ENCODE results near the gene POC1B.

POC1B gene

DNA sequence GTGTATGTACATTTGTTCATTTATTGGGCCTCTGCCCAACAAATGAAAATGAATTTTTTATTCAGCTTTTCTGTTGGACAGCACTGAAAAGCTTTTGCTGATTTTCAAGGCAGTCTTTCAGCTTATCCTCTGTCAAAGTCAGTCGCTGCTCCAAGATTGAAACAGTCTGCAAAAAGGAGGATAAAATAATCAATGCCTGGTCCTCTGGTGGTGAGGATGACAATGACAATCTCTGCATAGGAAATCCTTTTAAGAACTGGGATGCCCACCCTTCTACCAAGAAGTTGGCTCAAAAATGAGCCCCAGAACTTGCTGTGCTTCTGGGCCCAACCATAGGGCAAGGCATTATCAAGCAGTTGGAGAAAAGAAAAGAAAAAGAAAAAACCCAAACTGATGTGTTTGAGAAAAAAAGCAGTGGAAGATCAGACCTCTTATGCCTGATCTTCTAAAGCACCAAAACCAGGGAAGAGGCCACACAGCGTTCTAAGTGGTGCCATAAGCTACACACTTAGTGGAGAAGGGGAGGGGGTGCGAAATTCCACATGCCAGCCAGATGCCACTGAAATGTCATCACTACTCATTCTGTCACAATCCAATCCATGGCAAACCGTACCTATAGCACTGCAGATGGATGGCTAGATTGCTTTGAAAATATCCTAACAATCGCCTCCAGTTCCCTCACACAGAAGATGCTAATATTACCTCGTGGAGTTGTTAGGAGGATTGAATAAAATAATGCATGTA lies 104.6 kb downstream of the POC1B start:
- DNase-seq (ENCODE audit: insufficient read length, low spot score) (no peak), FAIRE-seq (no peak)
- TF ChIP-seq, protein P1, sequence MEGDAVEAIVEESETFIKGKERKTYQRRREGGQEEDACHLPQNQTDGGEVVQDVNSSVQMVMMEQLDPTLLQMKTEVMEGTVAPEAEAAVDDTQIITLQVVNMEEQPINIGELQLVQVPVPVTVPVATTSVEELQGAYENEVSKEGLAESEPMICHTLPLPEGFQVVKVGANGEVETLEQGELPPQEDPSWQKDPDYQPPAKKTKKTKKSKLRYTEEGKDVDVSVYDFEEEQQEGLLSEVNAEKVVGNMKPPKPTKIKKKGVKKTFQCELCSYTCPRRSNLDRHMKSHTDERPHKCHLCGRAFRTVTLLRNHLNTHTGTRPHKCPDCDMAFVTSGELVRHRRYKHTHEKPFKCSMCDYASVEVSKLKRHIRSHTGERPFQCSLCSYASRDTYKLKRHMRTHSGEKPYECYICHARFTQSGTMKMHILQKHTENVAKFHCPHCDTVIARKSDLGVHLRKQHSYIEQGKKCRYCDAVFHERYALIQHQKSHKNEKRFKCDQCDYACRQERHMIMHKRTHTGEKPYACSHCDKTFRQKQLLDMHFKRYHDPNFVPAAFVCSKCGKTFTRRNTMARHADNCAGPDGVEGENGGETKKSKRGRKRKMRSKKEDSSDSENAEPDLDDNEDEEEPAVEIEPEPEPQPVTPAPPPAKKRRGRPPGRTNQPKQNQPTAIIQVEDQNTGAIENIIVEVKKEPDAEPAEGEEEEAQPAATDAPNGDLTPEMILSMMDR (IDR thresholded peaks at IDR 0.05; ENCODE audit: insufficient read depth, missing control alignments): no peak

GRCh38 chr12:89418228-89418910 lies 107.5 kb downstream of the POC1B start:
- TF ChIP-seq, protein P1 (IDR thresholded peaks at IDR 0.05; ENCODE audit: insufficient read depth, missing control alignments): no peak
- no peak for DNase-seq (ENCODE audit: insufficient read length, low spot score)
- FAIRE-seq: no peak

- TF ChIP-seq, protein P1 (IDR thresholded peaks at IDR 0.05; ENCODE audit: insufficient read depth, missing control alignments): no peak
- FAIRE-seq (no peak), DNase-seq (ENCODE audit: insufficient read length, low spot score) (no peak)
Measured at GRCh38 chr12:89417246-89417977, 108.4 kb downstream of the POC1B start.

DNA sequence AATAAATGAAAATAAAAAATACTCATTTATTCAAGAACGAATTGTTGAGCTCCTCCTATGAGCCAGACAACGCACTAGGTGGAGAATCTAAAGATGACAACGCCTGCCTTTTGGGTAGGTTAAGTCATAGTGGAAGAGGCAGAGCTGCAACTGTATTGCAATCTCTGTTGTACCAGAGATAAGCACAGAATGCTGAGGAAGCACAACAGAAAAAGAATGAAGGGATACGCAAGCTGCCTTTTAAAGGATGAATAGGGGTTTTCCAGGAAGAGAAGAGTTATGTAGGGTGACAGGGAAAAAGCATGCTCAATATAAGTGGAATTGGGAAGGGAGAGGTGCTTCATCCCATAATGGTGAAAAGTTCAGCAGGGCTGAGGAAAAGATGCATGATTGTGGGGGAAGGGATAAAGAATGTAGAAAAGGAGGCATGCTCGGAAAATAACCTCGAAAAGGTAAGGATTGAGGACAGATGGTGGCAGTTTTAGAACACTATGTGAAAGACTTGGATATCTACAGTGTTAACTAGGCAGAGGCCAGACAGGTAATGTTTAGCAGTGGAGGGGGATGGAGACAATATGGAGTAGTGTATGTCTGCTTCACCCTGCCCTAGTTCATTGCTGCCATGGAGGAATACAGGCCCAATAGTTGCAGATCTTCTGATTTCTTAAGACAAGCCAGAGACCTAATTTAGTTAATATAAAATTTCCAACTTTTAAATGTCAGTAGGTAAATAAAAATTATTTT lies 109.6 kb downstream of the POC1B start:
- TF ChIP-seq, protein P1 (IDR thresholded peaks at IDR 0.05; ENCODE audit: insufficient read depth, missing control alignments): no peak

DNA sequence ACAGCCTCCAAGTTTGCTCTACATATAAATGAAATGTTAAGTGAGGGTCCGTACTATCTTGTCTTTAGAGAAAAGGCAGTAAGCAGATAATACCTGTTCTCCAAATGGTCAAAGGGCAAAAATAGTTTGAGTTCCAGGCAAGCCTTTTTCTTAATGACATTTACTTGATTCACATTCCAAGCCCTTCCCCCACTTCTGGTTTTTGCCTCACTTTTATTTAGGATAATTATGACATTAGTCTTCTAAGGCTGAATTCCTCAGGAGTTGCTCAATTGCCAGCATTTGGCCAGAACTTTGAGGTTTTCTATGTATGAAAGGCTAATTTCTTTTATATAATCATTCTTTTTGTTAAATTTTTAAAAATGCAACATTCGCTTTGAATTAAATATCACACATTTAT lies 111.0 kb downstream of the POC1B start:
- DNase-seq (ENCODE audit: insufficient read length, low spot score) (no peak), FAIRE-seq (no peak)
- TF ChIP-seq, protein P1 (IDR thresholded peaks at IDR 0.05; ENCODE audit: insufficient read depth, missing control alignments): no peak

More for the DNA sequence above, 109.6 kb downstream of the POC1B start:
- no peak for DNase-seq (ENCODE audit: insufficient read length, low spot score)
- no peak for FAIRE-seq

DNA sequence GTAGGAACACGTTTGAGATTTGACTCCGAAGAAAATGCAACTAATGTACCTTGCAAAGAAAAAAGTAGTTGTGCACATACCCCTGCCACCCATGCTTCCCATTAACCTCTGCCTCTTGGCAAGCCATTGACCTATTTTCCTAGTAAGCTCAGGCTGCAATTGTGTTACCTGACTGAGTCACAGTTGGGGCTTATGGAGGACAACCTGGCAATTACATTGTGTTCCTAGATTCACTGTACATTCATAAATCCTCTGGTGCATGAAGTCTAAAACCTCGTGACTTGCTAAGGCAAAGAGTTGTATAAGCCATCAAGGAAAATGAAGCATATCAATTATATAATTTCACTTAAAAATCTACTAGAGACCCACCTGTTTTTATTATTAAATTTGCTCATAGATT lies 111.5 kb downstream of the POC1B start:
- TF ChIP-seq, protein P1 (IDR thresholded peaks at IDR 0.05; ENCODE audit: insufficient read depth, missing control alignments): no peak
- DNase-seq (ENCODE audit: insufficient read length, low spot score) (no peak), FAIRE-seq (no peak)
